Liver (tissue), 3 donors: ENCODE data around the gene MEIS3.

ENCODE experiments used
- CTCF ChIP-seq: fragments of 150-350 bp; IDR thresholded peaks from 2 replicates; pipeline ENCODE4 v1.5.1; 2017; ENCODE audit warnings: improper control_type of control experiment, low read depth, low read length; ENCODE audit not compliant: missing input control
- GABPA ChIP-seq, 2 donors: IDR thresholded peaks in 1 of 2; conservative IDR thresholded peaks in 1 of 2; 2 replicates each; pipeline ENCODE4 v1.6.1; 2016; ENCODE audit warnings: antibody characterized with exemption in 2 of 2, mild to moderate bottlenecking in 1 of 2, moderate library complexity in 1 of 2
- MAX ChIP-seq: IDR thresholded peaks from 2 replicates; pipeline ENCODE4 v1.6.1; 2016; ENCODE audit warnings: antibody characterized with exemption
- NR2F2 ChIP-seq: IDR thresholded peaks from 2 replicates; pipeline ENCODE4 v1.6.1; 2016; ENCODE audit warnings: antibody characterized with exemption
- RAD21 ChIP-seq, 2 donors: IDR thresholded peaks; 2 replicates each; pipeline ENCODE4 v1.6.1; 2016; ENCODE audit warnings: antibody characterized with exemption in 2 of 2, mild to moderate bottlenecking in 2 of 2
- REST ChIP-seq: IDR thresholded peaks from 2 replicates; pipeline ENCODE4 v1.6.1; 2016; ENCODE audit warnings: antibody characterized with exemption, mild to moderate bottlenecking
- SP1 ChIP-seq: IDR thresholded peaks from 2 replicates; pipeline ENCODE4 v1.6.1; 2018; ENCODE audit warnings: antibody characterized with exemption, mild to moderate bottlenecking
- YY1 ChIP-seq: IDR thresholded peaks from 2 replicates; pipeline ENCODE4 v1.6.1; 2016; ENCODE audit warnings: antibody characterized with exemption, mild to moderate bottlenecking
- ZBTB33 ChIP-seq: IDR thresholded peaks from 2 replicates; pipeline ENCODE4 v1.6.1; 2016; ENCODE audit warnings: antibody characterized with exemption
- donor health status: healthy.
- donor health status: healthy.

GRCh38 chr19:47363758-47364531 is 55.4 kb downstream of the MEIS3 start:
- TF ChIP-seq SP1 (no peak), CTCF (no peak), ZBTB33 (no peak), NR2F2 (no peak), REST (no peak), GABPA (IDR thresholded peaks at IDR 0.05 in 1 of 2, conservative IDR thresholded peaks at IDR 0.05 in 1 of 2) (no peak), YY1 (no peak), RAD21 (IDR thresholded peaks at IDR 0.05) (no peak), MAX (no peak)
